GM19397 (cell line): ENCODE results near the gene MAFB.

Experiments used
- ATAC-seq: cut with Tn5 transposase; IDR thresholded peaks from one replicate; pipeline ENCODE4 v1.9.1; 2021; ENCODE audit warnings: mild to moderate bottlenecking, moderate library complexity; ENCODE audit not compliant: unreplicated experiment

The MAFB gene

DNA sequence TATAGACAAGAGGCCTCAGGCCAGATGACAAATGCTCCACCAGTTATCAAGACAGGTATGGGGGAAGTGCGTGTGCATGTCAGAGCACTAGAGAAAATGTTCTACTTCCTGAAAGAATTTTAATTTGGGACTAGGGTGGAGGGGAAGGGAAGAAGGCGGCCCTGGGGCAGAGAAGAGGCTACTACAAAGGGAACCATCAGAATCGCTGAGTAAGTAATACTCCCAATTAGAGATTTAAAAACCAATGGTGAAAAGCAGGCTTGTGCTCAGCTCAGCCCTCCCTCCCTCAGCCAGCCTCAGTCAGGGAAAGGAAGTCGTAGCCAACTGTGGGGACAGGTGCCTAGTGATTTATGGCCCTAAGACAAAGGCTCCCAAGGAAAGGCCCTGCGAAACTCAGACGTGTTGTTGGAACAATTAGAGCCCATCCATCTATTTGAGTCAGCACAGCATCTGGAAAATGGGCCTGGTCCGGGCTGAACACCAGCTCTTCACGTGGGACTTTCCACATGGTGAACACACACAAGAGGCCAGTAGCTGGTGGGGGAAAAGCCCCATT is 15.0 kb upstream of the MAFB start:
- no peak for ATAC-seq

DNA sequence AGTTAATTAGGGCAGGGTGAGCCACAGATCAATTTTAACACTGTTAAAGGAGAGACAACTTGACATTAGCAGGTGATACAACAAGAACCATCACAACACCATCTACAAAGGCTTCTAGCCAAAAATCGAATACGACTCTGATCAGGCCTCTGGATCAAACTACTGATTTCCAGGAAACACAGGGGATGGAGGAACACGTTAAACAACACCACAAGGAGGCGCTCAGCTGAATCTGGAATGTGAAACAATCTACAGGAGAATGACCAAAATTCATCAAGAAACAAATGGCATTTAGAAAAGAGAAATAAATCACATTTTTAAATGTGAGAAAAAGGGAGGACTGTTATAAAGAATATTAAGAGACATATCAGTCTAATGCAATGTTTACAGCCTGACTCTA is 13.5 kb upstream of the MAFB start:
- ATAC-seq: no peak

DNA sequence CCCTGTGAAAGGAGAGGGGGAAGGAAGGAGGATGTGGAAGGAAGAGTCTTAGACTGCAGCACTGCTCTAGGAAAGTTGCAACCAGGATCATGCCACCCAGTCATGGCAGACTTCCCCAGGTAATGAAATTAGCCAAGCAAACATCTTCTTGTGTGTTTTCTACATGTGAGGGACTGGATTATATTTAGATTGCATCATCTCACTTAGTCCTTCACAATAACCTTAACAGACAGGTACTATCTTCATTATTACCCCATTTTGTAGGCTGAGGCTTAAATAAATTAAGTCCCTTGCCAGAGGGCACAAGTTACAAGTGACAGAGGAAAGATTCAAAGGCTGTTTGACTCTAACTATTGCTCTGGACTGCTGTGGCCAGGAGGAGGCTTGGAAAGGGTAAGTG is 9.7 kb upstream of the MAFB start:
- no peak for ATAC-seq

DNA sequence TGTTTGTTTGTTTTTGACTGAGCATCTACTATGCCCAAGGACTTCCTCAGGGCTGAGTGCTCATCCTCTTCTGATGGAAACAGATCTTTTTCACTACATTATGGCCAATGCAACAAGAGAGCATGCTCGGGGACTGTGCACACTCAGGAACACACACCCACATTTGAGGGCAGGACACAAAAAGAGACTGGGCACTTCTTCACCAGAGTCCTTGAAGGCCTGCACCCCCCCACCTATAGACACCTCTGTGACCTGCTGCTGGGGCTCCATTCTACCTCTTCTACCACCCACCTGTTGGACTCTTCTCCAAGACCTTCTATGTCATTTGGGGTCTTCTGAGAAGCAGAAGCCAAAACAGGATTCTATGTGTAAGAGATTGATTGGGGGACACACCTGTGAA is 9.2 kb upstream of the MAFB start:
- no peak for ATAC-seq

DNA sequence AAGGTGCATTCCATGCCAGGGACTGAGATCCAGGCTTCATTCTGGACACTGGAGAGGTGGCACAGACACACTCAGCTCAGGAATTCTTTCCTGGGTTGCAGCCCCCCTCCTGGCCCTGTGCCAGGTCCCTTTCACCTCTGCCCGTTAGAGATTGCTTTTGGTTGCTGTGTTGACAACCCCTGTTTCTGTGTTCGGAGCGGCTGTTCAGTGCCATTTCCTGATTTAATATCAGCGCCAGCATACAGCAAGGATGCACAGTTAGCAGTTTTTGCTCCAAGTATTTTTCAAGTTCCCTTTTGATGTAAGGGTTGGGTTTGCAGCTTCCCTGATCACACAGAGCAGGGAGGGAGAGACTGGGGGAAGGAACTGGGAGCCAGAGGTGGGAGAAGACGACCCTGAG is 8.5 kb upstream of the MAFB start:
- no peak for ATAC-seq

DNA sequence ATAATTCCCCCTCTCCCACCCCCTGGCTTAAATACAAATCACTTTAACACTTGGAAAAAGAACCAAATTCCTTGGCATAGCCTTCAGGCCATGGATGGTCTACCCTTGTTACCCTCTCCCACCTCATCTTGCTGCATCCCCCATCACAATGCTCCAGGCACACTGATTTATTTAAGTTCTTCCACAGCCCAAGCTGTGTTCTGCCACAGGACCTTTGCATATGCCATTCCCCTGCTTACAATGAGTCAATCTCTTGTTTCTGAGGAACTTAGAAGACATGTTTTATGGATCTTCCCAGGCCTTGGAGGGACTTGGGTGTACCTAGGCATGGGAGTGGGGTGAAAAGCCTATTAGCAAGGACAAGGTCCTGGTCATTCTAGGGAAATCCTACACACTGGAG is 6.2 kb upstream of the MAFB start:
- no peak for ATAC-seq

DNA sequence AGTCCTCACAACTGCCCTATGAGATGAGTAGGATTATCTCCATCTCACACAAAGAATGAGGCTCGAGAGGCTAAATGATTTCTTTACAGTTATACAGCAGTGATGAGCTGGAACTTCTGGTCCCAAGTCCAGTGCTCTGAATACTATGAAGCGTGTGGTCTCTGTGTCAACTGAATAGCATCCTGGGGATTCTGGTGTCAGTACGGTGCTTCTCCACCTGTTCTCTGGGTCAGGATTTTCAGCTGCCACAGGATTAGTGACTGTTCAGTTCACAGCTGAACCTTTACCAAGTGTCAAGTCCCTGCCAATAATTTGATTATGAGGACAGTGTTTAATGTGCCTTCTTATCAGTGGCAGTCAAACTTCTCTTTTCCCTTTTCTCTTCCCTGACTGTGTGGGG is 5.2 kb upstream of the MAFB start:
- no peak for ATAC-seq

DNA sequence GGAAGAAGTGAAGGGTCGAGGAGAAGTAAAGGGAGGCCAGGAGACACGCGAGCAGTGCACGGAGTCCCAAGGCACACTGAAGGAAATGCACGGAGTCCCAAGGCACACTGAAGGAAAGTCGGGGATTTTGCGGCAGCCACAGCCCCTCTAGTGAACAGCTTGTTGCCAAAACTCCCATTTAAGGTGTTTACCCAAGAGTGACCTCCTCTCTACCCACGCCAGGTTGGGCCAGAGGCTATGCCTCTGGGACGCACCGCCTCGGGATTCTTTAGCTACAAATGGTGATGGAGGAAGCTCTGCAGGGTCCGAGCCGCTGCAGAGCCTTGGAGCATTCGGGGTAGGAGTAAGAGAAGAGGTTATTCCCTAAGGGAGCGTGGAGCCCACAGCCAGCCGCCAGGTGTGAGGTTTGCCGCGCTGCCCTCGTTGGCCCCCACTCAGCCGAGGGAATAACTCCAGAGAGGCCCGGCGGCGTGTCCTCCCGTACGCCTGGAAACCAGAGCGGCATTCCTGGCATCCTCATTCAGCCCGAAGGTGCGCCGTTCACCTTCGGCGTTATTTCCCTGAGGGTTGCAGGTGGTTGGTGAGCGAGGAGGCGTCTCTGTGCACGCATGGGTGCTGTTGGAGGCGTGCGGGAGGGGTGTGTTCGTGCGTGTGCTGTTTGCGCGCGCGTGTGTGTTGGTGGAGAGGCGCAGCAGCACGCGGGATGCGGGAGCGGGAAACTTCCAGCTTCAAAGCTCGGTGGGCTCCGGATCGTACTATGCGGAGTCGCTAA is 3.4 kb upstream of the MAFB start:
- ATAC-seq: no peak

DNA sequence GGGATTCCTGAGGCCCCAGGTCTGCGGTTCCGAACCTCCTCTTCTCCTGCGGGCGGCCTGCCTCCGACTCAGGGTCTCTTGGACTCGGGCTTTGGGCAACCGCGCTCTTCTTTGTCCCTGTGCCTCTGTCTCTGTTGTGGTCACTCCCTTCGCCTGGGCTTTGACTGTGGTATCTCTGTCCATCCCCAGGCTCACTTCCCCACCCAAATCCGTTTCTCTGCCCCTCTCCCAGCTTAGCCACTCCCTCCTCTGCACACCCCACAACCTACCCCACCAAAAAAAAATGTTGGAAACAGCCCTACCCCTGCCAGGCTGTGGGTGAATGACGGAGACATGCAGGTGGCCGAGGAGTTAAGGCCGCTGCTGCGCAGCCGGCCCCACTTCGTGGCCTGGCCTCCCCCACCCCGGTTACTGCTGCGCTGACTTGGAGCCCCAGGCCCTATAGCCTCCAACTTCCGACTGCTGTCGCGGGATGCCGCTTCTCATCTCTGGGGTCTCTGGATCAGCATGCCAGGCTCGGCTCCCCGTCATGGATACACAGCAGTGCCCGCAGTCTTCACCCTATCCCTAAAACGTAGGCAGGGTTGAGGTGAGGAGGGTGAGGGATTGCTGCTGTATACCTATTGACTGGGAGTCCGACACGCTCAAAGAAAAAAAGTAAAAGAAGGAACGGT is 2.7 kb upstream of the MAFB start:
- no peak for ATAC-seq

DNA sequence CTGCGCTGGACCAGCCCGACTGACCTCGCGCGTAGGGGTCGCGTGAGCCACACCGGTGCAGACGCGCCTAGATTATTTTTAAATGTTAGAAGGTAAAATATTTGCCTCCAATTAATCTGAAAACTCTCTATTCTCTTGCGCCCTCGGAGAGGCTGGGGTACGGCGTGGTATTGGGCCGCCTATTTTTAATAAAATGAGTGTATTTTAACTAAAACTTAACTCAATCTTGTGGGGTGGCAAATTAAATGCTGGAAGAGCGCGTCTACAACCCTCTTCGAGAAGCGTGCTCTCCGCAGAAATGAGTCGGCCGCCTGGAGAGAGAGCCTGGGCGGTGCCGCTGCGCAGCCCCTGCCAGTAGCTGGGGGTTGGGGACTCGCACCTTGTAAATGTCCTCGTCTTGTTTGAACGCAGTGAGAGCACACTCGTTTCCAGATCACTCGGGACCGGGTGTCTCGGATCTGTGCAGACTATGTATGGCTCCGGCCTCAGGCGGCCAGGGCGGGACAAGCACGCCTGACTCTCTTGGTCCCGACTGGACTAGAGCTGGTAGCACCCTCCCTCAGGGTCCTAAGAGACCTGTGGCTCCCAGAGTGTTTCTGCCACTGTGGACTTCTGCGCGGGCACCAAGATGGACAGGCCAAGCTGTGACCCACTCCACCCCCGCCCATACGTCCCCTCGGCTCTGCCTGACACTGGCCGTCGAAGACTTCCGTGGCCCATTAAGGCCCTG is 2.0 kb upstream of the MAFB start:
- ATAC-seq: no peak

DNA sequence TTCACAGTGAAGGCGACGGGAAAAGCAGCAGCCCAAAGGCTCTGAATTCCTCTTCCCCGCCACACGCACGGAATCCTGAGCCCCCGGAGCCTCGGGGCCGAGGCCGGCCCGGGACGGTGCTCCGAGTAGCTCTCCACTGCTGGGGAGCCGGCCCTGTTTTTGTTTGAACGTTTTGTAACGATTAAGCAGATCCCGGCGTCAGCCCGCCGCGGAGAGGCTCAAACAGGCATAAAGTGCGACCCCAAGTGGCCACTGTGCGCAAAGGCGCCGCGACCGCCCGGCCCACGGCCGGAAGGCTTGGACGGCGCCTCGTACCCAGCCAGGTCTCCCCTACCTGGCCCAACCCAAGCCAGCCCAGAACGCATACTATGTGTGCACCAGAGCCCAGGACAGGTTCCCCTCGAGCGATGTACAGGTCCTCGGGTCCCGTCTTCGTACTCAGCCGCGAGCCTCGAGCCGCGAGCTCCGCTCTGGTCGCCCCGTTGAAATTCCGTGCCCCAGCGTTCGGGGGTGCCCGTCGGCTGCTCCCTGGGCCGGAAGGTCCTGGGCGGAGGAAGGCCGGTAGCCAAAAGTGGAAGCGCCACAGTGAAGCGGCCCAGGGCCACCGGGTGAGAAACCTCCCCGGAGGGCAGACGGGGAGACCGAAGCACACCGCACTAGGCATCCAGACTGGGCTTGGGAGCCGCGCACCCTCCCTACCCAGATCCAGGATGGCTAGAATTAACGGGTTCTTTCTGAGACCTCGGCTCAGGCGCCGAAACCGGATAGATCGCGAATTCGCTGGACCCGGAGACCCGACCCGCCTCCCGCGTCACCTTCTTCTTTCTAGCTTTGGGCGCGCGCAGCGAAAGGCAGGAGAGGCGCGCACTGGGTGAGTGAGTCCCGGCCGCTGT is 1.2 kb upstream of the MAFB start:
- ATAC-seq: no peak

DNA sequence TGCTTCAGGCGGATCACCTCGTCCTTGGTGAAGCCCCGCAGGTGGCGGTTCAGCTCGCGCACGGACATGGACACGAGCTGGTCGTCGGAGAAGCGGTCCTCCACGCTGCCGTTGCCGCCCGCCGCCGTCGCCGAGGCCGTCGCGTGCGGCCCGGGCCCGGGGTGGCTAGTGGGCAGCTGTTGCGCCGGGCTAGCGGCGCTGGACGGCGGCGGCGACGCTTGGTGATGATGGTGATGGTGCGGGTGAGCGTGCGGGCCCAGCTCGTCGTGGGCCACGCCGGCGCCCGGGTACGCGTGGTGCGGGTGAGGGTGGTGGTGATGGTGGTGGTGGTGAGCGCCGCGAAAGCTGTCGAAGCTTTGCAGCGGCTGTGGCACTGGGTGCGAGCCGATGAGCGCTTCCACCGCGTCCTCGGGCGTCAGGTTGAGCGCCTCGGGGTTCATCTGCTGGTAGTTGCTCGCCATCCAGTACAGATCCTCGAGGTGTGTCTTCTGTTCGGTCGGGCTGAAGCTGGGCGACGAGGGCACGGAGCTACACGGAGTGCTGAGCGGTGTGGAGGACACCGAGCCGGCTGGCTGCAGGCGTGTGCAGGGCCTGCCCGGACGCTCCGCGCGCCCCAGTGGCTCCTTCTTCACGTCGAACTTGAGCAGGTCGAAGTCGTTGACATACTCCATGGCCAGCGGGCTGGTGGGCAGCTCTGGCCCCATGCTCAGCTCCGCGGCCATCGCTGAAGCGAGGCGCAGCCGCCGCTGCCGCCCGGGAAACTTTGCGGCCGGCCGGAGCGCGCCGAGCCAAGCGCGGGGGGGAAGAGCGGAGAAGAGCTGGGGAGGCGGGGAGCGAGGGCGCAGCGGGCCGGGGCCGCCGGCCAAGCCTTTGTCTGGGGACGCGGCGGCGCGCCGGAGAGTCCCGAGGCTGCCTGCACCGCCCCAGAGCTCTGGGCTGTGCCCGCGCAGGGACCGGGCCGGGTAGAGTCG is 622 bp downstream of the MAFB start:
- no peak for ATAC-seq

DNA sequence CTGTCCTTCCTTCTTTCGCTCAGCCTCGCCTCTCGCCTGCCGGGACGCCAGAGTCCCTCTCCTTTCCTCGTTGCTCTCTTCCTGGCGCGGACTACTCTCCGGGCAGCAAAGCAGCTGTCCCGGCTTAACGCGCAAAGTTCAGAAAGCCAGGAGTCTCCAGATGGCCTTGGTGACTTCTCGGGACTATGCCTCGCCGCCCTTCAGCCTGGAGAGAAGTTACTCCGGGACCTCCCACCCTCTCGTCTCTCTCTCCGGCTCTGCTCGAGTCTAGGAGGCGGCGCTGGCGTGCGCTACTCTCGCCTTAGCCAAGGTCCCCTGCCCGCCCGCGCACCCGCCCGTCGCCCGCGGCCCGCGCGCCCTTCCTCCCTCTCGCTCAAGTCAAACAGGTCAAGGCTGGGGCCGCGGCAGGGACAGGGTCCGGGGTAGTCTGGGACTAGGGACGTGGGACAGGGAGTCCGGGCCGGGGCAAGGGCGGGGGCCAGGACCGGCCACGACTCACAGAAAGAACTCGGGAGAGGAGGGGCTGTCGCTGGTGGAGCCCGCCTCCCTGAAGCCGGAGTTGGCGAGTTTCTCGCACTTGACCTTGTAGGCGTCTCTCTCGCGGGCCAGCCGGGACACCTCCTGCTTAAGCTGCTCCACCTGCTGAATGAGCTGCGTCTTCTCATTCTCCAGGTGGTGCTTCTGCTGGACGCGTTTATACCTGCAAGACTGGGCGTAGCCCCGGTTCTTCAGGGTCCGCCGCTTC is 1.5 kb downstream of the MAFB start:
- ATAC-seq: no peak

DNA sequence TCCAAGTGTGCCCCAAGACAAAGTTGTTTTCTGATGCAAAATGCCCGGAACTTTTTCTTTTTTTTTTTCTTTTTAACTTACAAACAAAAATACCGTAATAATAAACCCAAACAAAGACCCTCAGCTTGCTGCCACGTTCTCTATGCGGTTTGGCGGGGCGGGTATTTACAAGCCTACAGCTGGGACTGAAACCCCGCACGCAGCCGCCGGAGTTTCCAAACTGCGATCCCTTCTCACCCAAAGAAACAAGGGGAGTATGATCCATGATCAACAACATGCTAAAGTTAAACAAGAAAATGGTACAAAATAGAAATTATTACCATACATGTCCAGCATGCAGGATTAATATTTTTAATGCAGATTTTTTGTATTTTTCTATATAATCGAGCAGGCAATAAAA is 2.1 kb downstream of the MAFB start:
- no peak for ATAC-seq

DNA sequence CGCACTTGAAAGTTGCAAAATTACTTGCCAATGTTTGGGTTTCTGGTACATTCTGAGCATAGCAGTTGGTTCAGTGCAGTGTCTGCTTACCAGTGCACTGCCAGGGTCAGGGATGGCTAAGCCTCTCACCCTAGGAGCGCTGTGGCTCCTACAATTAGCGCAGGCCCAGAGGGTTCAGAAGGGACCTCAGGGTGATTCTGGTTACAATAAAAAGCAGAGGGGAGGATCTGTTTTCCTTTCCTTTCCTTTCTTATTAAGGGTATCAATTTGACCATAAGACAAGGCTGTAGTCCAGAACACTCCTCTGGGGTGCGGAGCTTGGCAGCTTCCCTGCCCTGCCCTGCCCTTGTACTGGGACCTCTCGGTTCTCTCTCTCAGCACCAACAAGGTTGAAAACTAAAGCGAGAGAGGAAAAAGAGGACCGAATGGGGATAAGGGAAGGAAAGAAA is 2.6 kb downstream of the MAFB start:
- no peak for ATAC-seq

DNA sequence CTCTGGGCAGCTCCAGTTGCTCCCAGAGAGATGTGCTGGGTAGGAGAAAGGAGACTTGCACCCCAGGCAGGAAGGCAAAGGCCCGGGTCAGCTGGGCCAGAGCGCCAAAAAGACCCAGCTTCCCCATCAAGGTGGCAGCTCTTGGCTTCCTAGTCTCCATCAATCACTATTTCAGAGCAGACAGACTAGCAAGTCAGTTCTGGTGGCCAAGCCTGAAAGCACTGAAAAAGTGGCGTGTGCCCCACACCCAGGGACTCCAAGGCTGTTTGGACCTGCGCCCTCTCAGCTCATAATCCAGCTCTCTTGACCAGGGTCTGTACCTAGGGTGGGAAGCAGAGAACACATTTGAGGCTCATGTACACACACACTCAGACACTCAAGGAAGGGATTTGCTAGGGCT is 3.7 kb downstream of the MAFB start:
- no peak for ATAC-seq

DNA sequence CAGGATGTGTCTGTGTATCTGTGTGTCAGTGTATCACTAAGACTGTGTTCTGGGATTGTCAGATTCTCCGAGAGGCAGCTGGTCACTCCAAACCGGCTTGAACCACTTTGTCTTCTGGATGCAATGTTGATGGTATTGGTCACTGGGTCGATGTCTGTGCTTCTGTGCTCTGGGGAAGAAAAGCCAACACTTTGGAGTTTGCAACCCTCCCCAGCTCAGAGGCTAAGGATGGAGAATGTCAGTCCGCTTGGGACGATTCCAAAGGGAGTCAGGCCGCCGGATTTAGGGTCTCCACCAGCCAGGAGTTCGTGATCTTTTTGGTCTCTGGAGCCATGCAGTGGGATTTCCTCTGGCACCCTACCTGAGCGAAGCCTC is 5.2 kb downstream of the MAFB start:
- no peak for ATAC-seq

DNA sequence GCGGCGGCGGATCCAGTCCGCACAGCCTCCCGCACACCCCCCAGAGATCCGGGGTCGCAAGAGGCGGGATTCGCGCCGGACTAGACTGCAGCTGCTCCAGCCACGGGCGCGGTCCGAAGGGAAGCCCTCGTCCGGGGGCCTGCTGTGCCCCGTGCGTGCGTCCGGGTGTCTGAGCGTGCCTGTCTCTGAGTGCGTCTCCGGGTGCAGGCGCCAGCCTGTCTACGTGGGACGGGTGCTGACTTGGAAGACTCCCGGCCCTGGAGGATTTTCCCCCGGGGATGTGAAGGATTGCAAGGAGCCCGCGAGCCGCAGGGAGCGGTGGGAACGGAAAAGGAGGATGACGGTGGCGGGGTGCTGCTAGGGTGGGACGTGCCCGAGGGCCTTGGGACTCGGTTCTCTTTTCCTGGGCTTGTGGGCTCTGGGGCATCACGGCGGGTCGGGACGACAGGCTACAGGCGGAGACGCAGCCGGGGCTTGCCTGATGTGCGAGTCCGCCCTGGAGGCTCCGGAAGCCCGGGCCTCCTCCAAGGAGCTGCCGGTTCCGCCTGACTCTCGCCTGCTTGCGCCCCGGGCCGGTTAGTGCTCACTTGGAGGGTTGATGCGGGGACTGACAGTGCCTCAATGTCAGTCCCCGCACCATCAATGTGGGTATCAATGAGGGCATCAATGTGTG is 5.7 kb downstream of the MAFB start:
- ATAC-seq: no peak
